Activated CD8-positive, alpha-beta T cell treated with anti-CD3 and anti-CD28 coated beads, Interleukin-2, amount 10 ng/mL, durations not matched to agents 7 days and 5 days (primary cell): ENCODE data around the gene ZNF195. TPM values are rescaled to one million over a fixed set of nuclear protein-coding genes. Genes with fewer than 3 reads are reported as not detected.

Experiments used
- ATAC-seq: fragments of 150-1000 bp; cut with Tn5 transposase; one replicate; pipeline ENCODE4 v1.10.0; 2021; ENCODE audit warnings: moderate library complexity
- CTCF ChIA-PET: fragments of 350-600 bp; sonication (Branson Sonifier 250); formaldehyde crosslinking; loops from one replicate; lab custom pipeline; 2021; ENCODE audit warnings: antibody characterized with exemption; lab: Charles Lee
- POLR2A ChIA-PET: fragments of 350-600 bp; sonication (Branson Sonifier 250); formaldehyde crosslinking; loops from one replicate; lab custom pipeline; 2021; ENCODE audit warnings: antibody characterized with exemption; lab: Charles Lee
- DNase-seq: peaks from one replicate; pipeline ENCODE4 v3.0.0-alpha.2; 2020
- H3K27ac Mint-ChIP-seq: one replicate; pipeline ENCODE4 v1.8.0; 2021; ENCODE audit warnings: mild to moderate bottlenecking, mixed read lengths
- H3K27me3 Mint-ChIP-seq: one replicate; pipeline ENCODE4 v1.8.0; 2021; ENCODE audit warnings: low read depth, mixed read lengths
- H3K36me3 Mint-ChIP-seq: one replicate; pipeline ENCODE4 v1.8.0; 2021; ENCODE audit warnings: low read depth, mixed read lengths
- H3K4me1 Mint-ChIP-seq: one replicate; pipeline ENCODE4 v1.8.0; 2021; ENCODE audit warnings: low read depth, mixed read lengths
- H3K4me3 Mint-ChIP-seq: one replicate; pipeline ENCODE4 v1.8.0; 2021; ENCODE audit warnings: mild to moderate bottlenecking, mixed read lengths
- H3K9me3 Mint-ChIP-seq: one replicate; pipeline ENCODE4 v1.8.0; 2022; ENCODE audit warnings: mixed read lengths; ENCODE audit not compliant: insufficient read depth
- total RNA-seq, 2 experiments: library from RNA; stranded (reverse); gene quantifications; one replicate each; pipeline ENCODE4 v1.2.3, GENCODE V29; 2021

Gene ZNF195
- total RNA-seq, 2 experiments from 2014 or later, result 28.5 to 36.9 TPM

GRCh38 chr11:3368199-3368598 is 10.7 kb downstream of the ZNF195 start:
- Mint-ChIP-seq H3K27ac (no peak overlapping the region), H3K4me3 (no peak overlapping the region), H3K9me3 (peaks cover 60% of the 10 kb centered on the region), H3K4me1 (peaks cover 6% of the 10 kb centered on the region), H3K36me3 (peaks cover 92% of the 10 kb centered on the region), H3K27me3 (no peaks in the 10 kb centered on the region)
- CTCF ChIA-PET, result no interaction called here
- POLR2A ChIA-PET, result no interaction called here
- DNase-seq (no peak), ATAC-seq (no peak)

GRCh38 chr11:3367221-3367620 is 11.7 kb downstream of the ZNF195 start:
- DNase-seq, result no peak
- no peak overlapping the region for H3K27ac Mint-ChIP-seq
- H3K36me3 Mint-ChIP-seq, result peaks cover 92% of the 10 kb centered on the region
- no peaks in the 10 kb centered on the region for H3K27me3 Mint-ChIP-seq
- CTCF ChIA-PET, result no interaction called here
- no peak for ATAC-seq
- H3K4me3 Mint-ChIP-seq, result no peak overlapping the region
- peaks cover 66% of the 10 kb centered on the region for H3K9me3 Mint-ChIP-seq
- H3K4me1 Mint-ChIP-seq, result peaks cover 5% of the 10 kb centered on the region
- POLR2A ChIA-PET, result no interaction called here

GRCh38 chr11:3359092-3359824 is 19.7 kb downstream of the ZNF195 start:
- Mint-ChIP-seq H3K4me3 (no peak overlapping the region), H3K4me1 (no peaks in the 10 kb centered on the region), H3K36me3 (peaks cover 80% of the 10 kb centered on the region), H3K27me3 (no peaks in the 10 kb centered on the region), H3K9me3 (peaks cover 78% of the 10 kb centered on the region), H3K27ac (no peak overlapping the region)
- POLR2A ChIA-PET, result no interaction called here
- DNase-seq (no peak), ATAC-seq (no peak)
- CTCF ChIA-PET, result no interaction called here

GRCh38 chr11:3357994-3358676 is 20.8 kb downstream of the ZNF195 start:
- Mint-ChIP-seq H3K27me3 (no peaks in the 10 kb centered on the region), H3K36me3 (peaks cover 68% of the 10 kb centered on the region), H3K9me3 (peaks cover 67% of the 10 kb centered on the region), H3K4me1 (no peaks in the 10 kb centered on the region), H3K27ac (no peak overlapping the region), H3K4me3 (no peak overlapping the region)
- POLR2A ChIA-PET, result no interaction called here
- ATAC-seq (no peak), DNase-seq (no peak)
- CTCF ChIA-PET, result no interaction called here

- ChIA-PET POLR2A (no interaction called here), CTCF (no interaction called here)
- no peaks in the 10 kb centered on the region for H3K4me1 Mint-ChIP-seq
- H3K36me3 Mint-ChIP-seq, result peaks cover 60% of the 10 kb centered on the region
- no peak overlapping the region for H3K27ac Mint-ChIP-seq
- H3K27me3 Mint-ChIP-seq, result no peaks in the 10 kb centered on the region
- no peak overlapping the region for H3K4me3 Mint-ChIP-seq
- ATAC-seq (no peak), DNase-seq (no peak)
- peaks cover 58% of the 10 kb centered on the region for H3K9me3 Mint-ChIP-seq
Observed at GRCh38 chr11:3357302-3357701, 21.6 kb downstream of the ZNF195 start.

GRCh38 chr11:3356858-3357257 is 22.1 kb downstream of the ZNF195 start:
- DNase-seq (no peak), ATAC-seq (no peak)
- peaks cover 57% of the 10 kb centered on the region for H3K36me3 Mint-ChIP-seq
- ChIA-PET POLR2A (interaction anchor here (1.1 kb wide), 1 partner anchor 17 kb away, joined by 3 read pairs; no protein-coding TSS in a partner anchor), CTCF (interaction anchor here (1.3 kb wide), 1 partner anchor 16 kb away, joined by 7 read pairs; no protein-coding TSS in a partner anchor)
- H3K4me3 Mint-ChIP-seq, result no peak overlapping the region
- no peaks in the 10 kb centered on the region for H3K27me3 Mint-ChIP-seq
- H3K4me1 Mint-ChIP-seq, result no peaks in the 10 kb centered on the region
- H3K9me3 Mint-ChIP-seq, result peaks cover 57% of the 10 kb centered on the region
- H3K27ac Mint-ChIP-seq, result no peak overlapping the region

- Mint-ChIP-seq H3K27ac (no peak overlapping the region), H3K9me3 (peaks cover 22% of the 10 kb centered on the region), H3K4me3 (no peak overlapping the region), H3K4me1 (no peaks in the 10 kb centered on the region), H3K27me3 (no peaks in the 10 kb centered on the region), H3K36me3 (peaks cover 21% of the 10 kb centered on the region)
- CTCF ChIA-PET, result interaction anchor here (1.2 kb wide), 1 partner anchor 55 kb away, joined by 3 read pairs; no protein-coding TSS in a partner anchor
- POLR2A ChIA-PET, result no interaction called here
- DNase-seq (no peak), ATAC-seq (no peak)
Observed at GRCh38 chr11:3353066-3353465, 25.9 kb downstream of the ZNF195 start.

- POLR2A ChIA-PET, result no interaction called here
- H3K4me3 Mint-ChIP-seq, result no peak overlapping the region
- peaks cover 5% of the 10 kb centered on the region for H3K36me3 Mint-ChIP-seq
- H3K27me3 Mint-ChIP-seq, result peaks cover 13% of the 10 kb centered on the region
- no peak overlapping the region for H3K27ac Mint-ChIP-seq
- peaks cover 9% of the 10 kb centered on the region for H3K9me3 Mint-ChIP-seq
- CTCF ChIA-PET, result no interaction called here
- ATAC-seq (no peak), DNase-seq (no peak)
- no peaks in the 10 kb centered on the region for H3K4me1 Mint-ChIP-seq
Observed at GRCh38 chr11:3347127-3347526, 31.8 kb downstream of the ZNF195 start.

- H3K4me3 Mint-ChIP-seq, result no peak overlapping the region
- H3K4me1 Mint-ChIP-seq, result no peaks in the 10 kb centered on the region
- DNase-seq, result no peak
- POLR2A ChIA-PET, result interaction anchor here (0.7 kb wide), 1 partner anchor 32 kb away, joined by 3 read pairs; no protein-coding TSS in a partner anchor
- H3K27ac Mint-ChIP-seq, result no peak overlapping the region
- peaks cover 19% of the 10 kb centered on the region for H3K27me3 Mint-ChIP-seq
- peaks cover 5% of the 10 kb centered on the region for H3K36me3 Mint-ChIP-seq
- peaks cover 9% of the 10 kb centered on the region for H3K9me3 Mint-ChIP-seq
- CTCF ChIA-PET, result no interaction called here
- ATAC-seq, result no peak
Observed at GRCh38 chr11:3346587-3346986, 32.4 kb downstream of the ZNF195 start.

GRCh38 chr11:3345736-3346135 is 33.2 kb downstream of the ZNF195 start:
- H3K4me1 Mint-ChIP-seq, result no peaks in the 10 kb centered on the region
- peaks cover 19% of the 10 kb centered on the region for H3K27me3 Mint-ChIP-seq
- peaks cover 5% of the 10 kb centered on the region for H3K36me3 Mint-ChIP-seq
- ChIA-PET CTCF (interaction anchor here (1.8 kb wide), 1 partner anchor 63 kb away, joined by 7 read pairs; no protein-coding TSS in a partner anchor), POLR2A (no interaction called here)
- no peak for ATAC-seq
- H3K4me3 Mint-ChIP-seq, result no peak overlapping the region
- DNase-seq, result no peak
- no peak overlapping the region for H3K27ac Mint-ChIP-seq
- peaks cover 9% of the 10 kb centered on the region for H3K9me3 Mint-ChIP-seq

- H3K27me3 Mint-ChIP-seq, result peaks cover 19% of the 10 kb centered on the region
- H3K4me1 Mint-ChIP-seq, result no peaks in the 10 kb centered on the region
- ChIA-PET POLR2A (no interaction called here), CTCF (interaction anchor here (1.8 kb wide), 1 partner anchor 64 kb away, joined by 7 read pairs; no protein-coding TSS in a partner anchor)
- no peak overlapping the region for H3K4me3 Mint-ChIP-seq
- H3K9me3 Mint-ChIP-seq, result peaks cover 9% of the 10 kb centered on the region
- ATAC-seq (no peak), DNase-seq (no peak)
- peaks cover 5% of the 10 kb centered on the region for H3K36me3 Mint-ChIP-seq
- no peak overlapping the region for H3K27ac Mint-ChIP-seq
Observed at GRCh38 chr11:3344327-3345174, 34.4 kb downstream of the ZNF195 start.
